Central memory CD8-positive, alpha-beta T cell (primary cell): ENCODE measurements around the gene PPARA.
A peak's percentile ranks its signal among the peaks of the same experiment; 100 is the strongest.

ENCODE experiments used
- ATAC-seq: fragments of 150-1000 bp; cut with Tn5 transposase; replicated peaks from 2 replicates; pipeline ENCODE4 v1.10.0; 2022; ENCODE audit warnings: mild to moderate bottlenecking, moderate FRiP score, moderate number of reproducible peaks; ENCODE audit not compliant: poor library complexity, severe bottlenecking; ENCODE audit errors: extremely low read depth
- DNase-seq, 2 donors: peaks; one replicate each; pipeline ENCODE4 v3.0.0; 2021; ENCODE audit warnings: low spot score in 2 of 2
- H3K27ac Mint-ChIP-seq: one replicate; pipeline ENCODE4 v1.8.0; 2022; ENCODE audit warnings: low read depth, mild to moderate bottlenecking, moderate library complexity, mixed read lengths
- H3K27me3 Mint-ChIP-seq: one replicate; pipeline ENCODE4 v1.8.0; 2022; ENCODE audit warnings: mixed read lengths
- H3K36me3 Mint-ChIP-seq: one replicate; pipeline ENCODE4 v1.8.0; 2022; ENCODE audit warnings: mild to moderate bottlenecking, moderate library complexity, mixed read lengths; ENCODE audit not compliant: insufficient read depth
- H3K4me1 Mint-ChIP-seq: one replicate; pipeline ENCODE4 v1.8.0; 2022; ENCODE audit warnings: mixed read lengths
- H3K4me3 Mint-ChIP-seq: one replicate; pipeline ENCODE4 v1.8.0; 2022; ENCODE audit warnings: mild to moderate bottlenecking, moderate library complexity, mixed read lengths
- H3K9me3 Mint-ChIP-seq: one replicate; pipeline ENCODE4 v1.8.0; 2022; ENCODE audit warnings: mixed read lengths

PPARA gene

GRCh38 chr22:46267431-46268279 is 117.3 kb downstream of the PPARA start, which contains the start of gene TTC38:
TTC38 (plus strand) TSS chr22:46268008; CDS start chr22:46268040, 32 bp downstream.
- Mint-ChIP-seq H3K27me3 (no peaks in the 10 kb centered on the region), H3K4me1 (peaks cover 23% of the 10 kb centered on the region), H3K4me3 (peak within 1 kb of the TSS; percentile 94), H3K36me3 (peaks cover 5% of the 10 kb centered on the region), H3K9me3 (no peaks in the 10 kb centered on the region), H3K27ac (peak within 1 kb of the TSS; percentile 89)
- ATAC-seq (peak; percentile 81), DNase-seq (no peak)

- H3K27ac Mint-ChIP-seq = peak overlapping the region; percentile 68
- H3K36me3 Mint-ChIP-seq = peaks cover 10% of the 10 kb centered on the region
- H3K27me3 Mint-ChIP-seq = no peaks in the 10 kb centered on the region
Observed at GRCh38 chr22:46269564-46269963, 119.2 kb downstream of the PPARA start.

GRCh38 chr22:46272196-46272595 is 121.9 kb downstream of the PPARA start:
- Mint-ChIP-seq H3K4me1 (peaks cover 38% of the 10 kb centered on the region), H3K36me3 (peaks cover 24% of the 10 kb centered on the region), H3K27ac (no peak overlapping the region), H3K9me3 (no peaks in the 10 kb centered on the region), H3K27me3 (no peaks in the 10 kb centered on the region), H3K4me3 (no peak overlapping the region)
- no peak for DNase-seq
- no peak for ATAC-seq

More at GRCh38 chr22:46269564-46269963, 119.2 kb downstream of the PPARA start:
- H3K4me3 Mint-ChIP-seq = peak overlapping the region; percentile 94
- no peak for ATAC-seq
- no peaks in the 10 kb centered on the region for H3K9me3 Mint-ChIP-seq
- peaks cover 23% of the 10 kb centered on the region for H3K4me1 Mint-ChIP-seq
- no peak for DNase-seq

GRCh38 chr22:46272762-46273431 is 122.6 kb downstream of the PPARA start:
- no peak overlapping the region for H3K4me3 Mint-ChIP-seq
- ATAC-seq (no peak), DNase-seq (no peak)
- no peak overlapping the region for H3K27ac Mint-ChIP-seq
- H3K36me3 Mint-ChIP-seq = peaks cover 27% of the 10 kb centered on the region
- no peaks in the 10 kb centered on the region for H3K9me3 Mint-ChIP-seq
- H3K27me3 Mint-ChIP-seq = no peaks in the 10 kb centered on the region
- peaks cover 40% of the 10 kb centered on the region for H3K4me1 Mint-ChIP-seq

- Mint-ChIP-seq H3K36me3 (peaks cover 31% of the 10 kb centered on the region), H3K27ac (no peak overlapping the region), H3K4me1 (peaks cover 38% of the 10 kb centered on the region), H3K4me3 (no peak overlapping the region), H3K27me3 (no peaks in the 10 kb centered on the region), H3K9me3 (no peaks in the 10 kb centered on the region)
- ATAC-seq (no peak), DNase-seq (no peak)
Observed at GRCh38 chr22:46273432-46274148, 123.3 kb downstream of the PPARA start.

GRCh38 chr22:46274381-46274780 is 124.1 kb downstream of the PPARA start:
- Mint-ChIP-seq H3K4me3 (no peak overlapping the region), H3K9me3 (no peaks in the 10 kb centered on the region), H3K27ac (no peak overlapping the region), H3K27me3 (no peaks in the 10 kb centered on the region), H3K4me1 (peaks cover 42% of the 10 kb centered on the region), H3K36me3 (peaks cover 31% of the 10 kb centered on the region)
- DNase-seq (no peak), ATAC-seq (no peak)

- H3K27ac Mint-ChIP-seq = peak overlapping the region; percentile 19
- H3K36me3 Mint-ChIP-seq = peaks cover 26% of the 10 kb centered on the region
- ATAC-seq (no peak), DNase-seq (no peak)
- no peak overlapping the region for H3K4me3 Mint-ChIP-seq
- no peaks in the 10 kb centered on the region for H3K9me3 Mint-ChIP-seq
- H3K27me3 Mint-ChIP-seq = no peaks in the 10 kb centered on the region
- H3K4me1 Mint-ChIP-seq = peaks cover 44% of the 10 kb centered on the region
Observed at GRCh38 chr22:46275455-46276122, 125.3 kb downstream of the PPARA start.

DNA sequence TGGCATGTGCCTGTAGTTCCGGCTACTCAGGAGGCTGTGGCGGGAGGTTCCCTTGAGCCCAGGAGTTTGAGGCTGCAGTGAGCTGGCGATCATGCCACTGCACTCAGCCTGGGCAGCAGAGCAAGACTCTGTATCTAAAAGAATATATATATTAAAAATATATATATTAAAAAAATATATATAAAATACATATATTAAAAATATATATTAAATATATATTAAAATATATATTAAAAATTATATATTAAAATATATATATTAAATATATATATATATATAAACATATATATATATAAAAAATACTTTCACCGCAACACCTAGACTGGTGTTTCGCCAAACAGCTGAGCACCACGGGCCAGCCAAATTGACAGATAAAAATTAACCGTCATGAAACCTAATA is 126.2 kb downstream of the PPARA start:
- DNase-seq (no peak), ATAC-seq (no peak)
- Mint-ChIP-seq H3K4me1 (peaks cover 53% of the 10 kb centered on the region), H3K4me3 (peak overlapping the region; percentile 51), H3K36me3 (peaks cover 30% of the 10 kb centered on the region), H3K9me3 (no peaks in the 10 kb centered on the region), H3K27ac (peak overlapping the region; percentile 26), H3K27me3 (no peaks in the 10 kb centered on the region)

- no peaks in the 10 kb centered on the region for H3K9me3 Mint-ChIP-seq
- ATAC-seq (no peak), DNase-seq (no peak)
- no peaks in the 10 kb centered on the region for H3K27me3 Mint-ChIP-seq
- peaks cover 63% of the 10 kb centered on the region for H3K4me1 Mint-ChIP-seq
- peak overlapping the region; percentile 22 for H3K27ac Mint-ChIP-seq
- H3K36me3 Mint-ChIP-seq = peaks cover 28% of the 10 kb centered on the region
- H3K4me3 Mint-ChIP-seq = no peak overlapping the region
Observed at GRCh38 chr22:46278656-46279645, 128.6 kb downstream of the PPARA start.

DNA sequence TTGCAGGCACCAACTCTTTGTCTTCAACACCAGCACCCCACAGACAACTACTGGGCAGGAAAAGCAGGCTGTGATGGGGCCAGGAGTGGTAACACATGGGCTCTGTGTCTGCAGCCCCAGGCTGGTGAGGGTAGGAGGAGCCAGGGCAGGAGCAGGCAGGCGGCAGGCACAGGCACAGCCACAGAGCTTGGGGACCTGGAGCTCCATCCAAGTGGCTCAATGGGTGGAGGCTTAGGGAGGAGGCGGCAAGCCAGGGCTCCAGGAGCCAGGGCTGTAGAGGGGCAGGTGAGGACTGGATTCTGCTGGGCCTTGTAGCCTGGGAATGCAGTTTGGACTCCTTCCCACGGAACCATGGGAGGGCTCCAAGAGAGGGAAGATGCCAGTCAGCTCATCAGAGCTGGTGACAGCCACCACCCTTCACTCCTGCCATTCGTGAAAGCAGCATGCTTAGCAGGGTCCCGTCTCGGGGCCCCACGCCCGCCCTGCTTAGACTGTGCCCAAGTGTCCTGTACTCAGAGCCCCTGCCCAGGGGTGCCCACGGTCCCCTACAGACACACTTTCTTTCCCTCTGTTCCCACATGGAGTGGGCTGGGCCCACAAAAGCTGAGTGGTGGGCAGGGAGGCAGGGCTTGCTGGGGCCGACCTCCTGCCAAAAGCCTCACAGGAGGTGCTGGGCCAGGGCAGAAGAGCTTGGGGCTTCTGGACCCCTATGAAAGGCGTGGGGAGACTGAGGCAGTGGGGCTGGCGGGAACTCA is 129.9 kb downstream of the PPARA start:
- peaks cover 65% of the 10 kb centered on the region for H3K4me1 Mint-ChIP-seq
- peak overlapping the region; percentile 90 for H3K27ac Mint-ChIP-seq
- H3K9me3 Mint-ChIP-seq = no peaks in the 10 kb centered on the region
- H3K36me3 Mint-ChIP-seq = peaks cover 30% of the 10 kb centered on the region
- no peak for DNase-seq
- H3K4me3 Mint-ChIP-seq = peak overlapping the region; percentile 63
- H3K27me3 Mint-ChIP-seq = no peaks in the 10 kb centered on the region
- no peak for ATAC-seq
